H1 (cell line): Measurements from ENCODE around the gene ZACN. TPM values are rescaled to one million over a fixed set of nuclear protein-coding genes. Genes with fewer than 3 reads are reported as not detected.

ENCODE experiments used
- CTCF ChIA-PET: fragments of 300-600 bp; sonication (Branson Sonifier 250); formaldehyde crosslinking; loops from one replicate; lab custom pipeline; 2021; ENCODE audit not compliant: partially characterized antibody; lab: Charles Lee
- POLR2A ChIA-PET: fragments of 300-600 bp; sonication (Branson Sonifier 250); formaldehyde crosslinking; loops from one replicate; lab custom pipeline; 2021; ENCODE audit warnings: inconsistent platforms; ENCODE audit not compliant: partially characterized antibody; lab: Charles Lee
- DNase-seq, 2 experiments: peaks; one replicate each; pipeline versions ENCODE4 v3.0.0 to v3.0.0-alpha.2; 2010 to 2022; ENCODE audit warnings: low spot score in 2 of 2, low read depth in 1 of 2, mixed read lengths in 1 of 2
- FAIRE-seq: peaks from 2 replicates; lab custom pipeline; 2011; peaks lifted over from hg19 to GRCh38; lab: Jason Lieb, UNC
- H2AFZ ChIP-seq: 2 replicates; pipeline ENCODE4 v1.8.1; 2012; ENCODE audit warnings: low read length, inconsistent platforms
- H2AK5ac ChIP-seq: 2 replicates; pipeline ENCODE4 v1.6.1; 2013; ENCODE audit warnings: low read depth, low read length
- H2BK120ac ChIP-seq: replicated peaks from 2 replicates; pipeline ENCODE3; 2013; ENCODE audit warnings: low read depth, low read length, inconsistent platforms
- H2BK12ac ChIP-seq: 2 replicates; pipeline ENCODE4 v1.6.1; 2013; ENCODE audit warnings: low read depth, low read length
- H2BK15ac ChIP-seq: 2 replicates; pipeline ENCODE4 v1.6.1; 2013; ENCODE audit warnings: low read length
- H2BK20ac ChIP-seq: 2 replicates; pipeline ENCODE4 v1.6.1; 2013; ENCODE audit warnings: low read length
- H2BK5ac ChIP-seq: 2 replicates; pipeline ENCODE4 v1.6.1; 2013; ENCODE audit warnings: low read depth, low read length
- H3K14ac ChIP-seq: 2 replicates; pipeline ENCODE4 v1.6.1; 2013; ENCODE audit warnings: inconsistent platforms; ENCODE audit not compliant: insufficient read length
- H3K18ac ChIP-seq: 2 replicates; pipeline ENCODE4 v1.6.1; 2013; ENCODE audit warnings: low read length; ENCODE audit errors: extremely low read depth
- H3K23ac ChIP-seq: 2 replicates; pipeline ENCODE4 v1.6.1; 2013; ENCODE audit warnings: inconsistent platforms; ENCODE audit not compliant: insufficient read length
- H3K23me2 ChIP-seq: 2 replicates; pipeline ENCODE4 v1.6.1; 2013; ENCODE audit warnings: low read depth, low read length
- H3K27ac ChIP-seq: 2 replicates; pipeline ENCODE4 v1.6.1; 2011; ENCODE audit warnings: low read depth, low read length, inconsistent platforms
- H3K27me3 ChIP-seq, 4 experiments: replicated peaks in 1 of 4; 1 replicate in 1 of 4; 2 replicates in 3 of 4; pipeline versions ENCODE4 v1.6.1 to v1.8.1; 2011 to 2013; ENCODE audit warnings: low read length in 3 of 4, mild to moderate bottlenecking in 3 of 4, inconsistent platforms in 2 of 4, mixed read lengths in 2 of 4, moderate library complexity in 1 of 4; ENCODE audit not compliant: control insufficient read depth in 3 of 4, insufficient read depth in 3 of 4; ENCODE audit errors: extremely low read depth in 1 of 4
- H3K36me3 ChIP-seq, 4 experiments: 2 replicates each; pipeline versions ENCODE4 v1.6.1 to v1.8.1; 2011 to 2013; ENCODE audit warnings: mild to moderate bottlenecking in 4 of 4, low read length in 3 of 4, moderate library complexity in 2 of 4, control low read depth in 1 of 4, inconsistent platforms in 1 of 4; ENCODE audit not compliant: insufficient read depth in 4 of 4, control insufficient read depth in 2 of 4
- H3K4ac ChIP-seq: replicated peaks from 2 replicates; pipeline ENCODE3; 2013; ENCODE audit warnings: low read length, low read depth, mixed read lengths, inconsistent platforms; ENCODE audit not compliant: insufficient read length
- H3K4me1 ChIP-seq, 4 experiments: replicated peaks in 1 of 4; 1 replicate in 1 of 4; 2 replicates in 3 of 4; pipeline versions ENCODE4 v1.6.1 to v1.8.1; 2011 to 2013; ENCODE audit warnings: low read length in 3 of 4, inconsistent platforms in 2 of 4, mixed read lengths in 1 of 4; ENCODE audit not compliant: insufficient read depth in 4 of 4, control insufficient read depth in 3 of 4
- H3K4me2 ChIP-seq, 2 experiments: 2 replicates each; pipeline versions ENCODE4 v1.6.1 to v1.8.1; 2011 to 2013; ENCODE audit warnings: low read depth in 2 of 2, low read length in 2 of 2, control low read depth in 1 of 2, inconsistent platforms in 1 of 2, mild to moderate bottlenecking in 1 of 2; ENCODE audit not compliant: insufficient read depth in 1 of 2
- H3K4me3 ChIP-seq, 4 experiments: fragments of 200-600, 300-600 bp in 1 of 4; sonication (generic), shearing (Covaris generic), sonication (Bioruptor Twin) in 1 of 4; 2 replicates each; pipeline versions ENCODE4 v1.5.1 to v1.8.1; 2011 to 2016; ENCODE audit warnings: low read length in 4 of 4, low read depth in 3 of 4, control low read depth in 2 of 4, inconsistent platforms in 2 of 4, mild to moderate bottlenecking in 2 of 4, mixed read lengths in 1 of 4, moderate library complexity in 1 of 4; ENCODE audit not compliant: insufficient read depth in 2 of 4; ENCODE audit errors: extremely low read depth in 1 of 4
- H3K56ac ChIP-seq: replicated peaks from 2 replicates; pipeline ENCODE3; 2013; ENCODE audit warnings: low read depth, mild to moderate bottlenecking, mixed read lengths, low read length, inconsistent platforms; ENCODE audit not compliant: insufficient read length
- H3K79me1 ChIP-seq: 2 replicates; pipeline ENCODE4 v1.6.1; 2013; ENCODE audit warnings: low read depth, low read length, control low read depth
- H3K79me2 ChIP-seq, 2 experiments: 2 replicates each; pipeline versions ENCODE4 v1.6.1 to v1.8.1; 2012 to 2013; ENCODE audit warnings: low read length in 2 of 2, mild to moderate bottlenecking in 2 of 2, inconsistent platforms in 1 of 2; ENCODE audit not compliant: insufficient read depth in 2 of 2, control insufficient read depth in 1 of 2
- H3K9ac ChIP-seq, 4 experiments: replicated peaks in 1 of 4; 1 replicate in 1 of 4; 2 replicates in 3 of 4; pipeline versions ENCODE4 v1.6.1 to v1.8.1; 2011 to 2013; ENCODE audit warnings: low read depth in 3 of 4, low read length in 3 of 4, control low read depth in 2 of 4, mild to moderate bottlenecking in 2 of 4, moderate library complexity in 2 of 4, inconsistent platforms in 1 of 4; ENCODE audit errors: extremely low read depth in 1 of 4
- H3K9me3 ChIP-seq, 2 experiments: 2 replicates each; pipeline versions ENCODE4 v1.6.1 to v1.8.1; 2012 to 2013; ENCODE audit warnings: mild to moderate bottlenecking in 2 of 2, moderate library complexity in 2 of 2, control low read depth in 1 of 2, inconsistent platforms in 1 of 2, low read depth in 1 of 2, low read length in 1 of 2, mixed read lengths in 1 of 2; ENCODE audit not compliant: insufficient read depth in 2 of 2
- H4K20me1 ChIP-seq, 2 experiments: replicated peaks in 1 of 2; 2 replicates each; pipeline versions ENCODE3 to v1.8.1; 2011 to 2013; ENCODE audit warnings: inconsistent platforms in 2 of 2, low read length in 2 of 2, mild to moderate bottlenecking in 1 of 2; ENCODE audit not compliant: insufficient read depth in 2 of 2, control insufficient read depth in 1 of 2
- H4K5ac ChIP-seq: 2 replicates; pipeline ENCODE4 v1.6.1; 2013; ENCODE audit warnings: low read length, low read depth, mixed read lengths, inconsistent platforms; ENCODE audit not compliant: insufficient read length
- H4K8ac ChIP-seq: 2 replicates; pipeline ENCODE4 v1.8.0; 2013; ENCODE audit warnings: mild to moderate bottlenecking, moderate library complexity, low read length, inconsistent platforms; ENCODE audit not compliant: insufficient read depth; ENCODE audit errors: extremely low read depth
- H4K91ac ChIP-seq: replicated peaks from 2 replicates; pipeline ENCODE3; 2013; ENCODE audit warnings: low read length, mixed read lengths, inconsistent platforms; ENCODE audit not compliant: insufficient read length
- RFX5 ChIP-seq: IDR thresholded peaks from 2 replicates; pipeline ENCODE4 v1.6.1; 2011; ENCODE audit warnings: low read depth, low read length, improper control_type of control experiment, borderline replicate concordance
- TEAD4 ChIP-seq: IDR thresholded peaks from 2 replicates; pipeline ENCODE4 v1.6.1; 2012; ENCODE audit warnings: low read depth, low read length, inconsistent platforms, mixed read lengths
- WGBS, 2 experiments: shearing (Covaris generic) in 1 of 2; methylation state at CpG; one replicate each; pipeline versions ENCODE4 v1.1.6 to v1.1.7; 2013 to 2015; ENCODE audit warnings: low lambda C conversion rate in 2 of 2, mixed read lengths in 2 of 2, inconsistent platforms in 1 of 2, low coverage in 1 of 2, missing lambda C conversion rate in 1 of 2; ENCODE audit not compliant: insufficient replicate concordance in 2 of 2, insufficient coverage in 1 of 2, insufficient read length in 1 of 2; ENCODE audit errors: extremely low coverage in 1 of 2, missing lambda C conversion rate in 1 of 2; 5-methylcytosine and 5-hydroxymethylcytosine counted together
- polyA plus RNA-seq, 7 experiments: library from polyadenylated mRNA; depleted of rRNA in 3 of 7; stranded (reverse) in 5 of 7; unstranded in 2 of 7; fragments of >200 nt in 5 of 7; fragments of 200-250 nt in 2 of 7; gene quantifications; 1 replicate in 5 of 7; 2 replicates in 1 of 7; 4 replicates in 1 of 7; pipeline versions ENCODE4 v1.2.1 to v1.2.3, GENCODE V29; 2011 to 2013; ENCODE audit warnings: missing spikeins in 2 of 7, mixed read lengths in 2 of 7
- total RNA-seq: library from RNA; stranded (reverse); fragmentation: NEBNext Ultra II Directional; extraction: Animal tissue kit (Norgen Biotek cat#: 25700); gene quantifications from 2 replicates; pipeline ENCODE4 v1.2.1, GENCODE V29; 2021

The ZACN gene
- total and polyA plus RNA-seq, 2 of the 8 experiments (the other 6 are each of a cell fraction or from before 2014, with no cell fraction given) = 0.26 TPM; not detected in 1

- H3K36me3 ChIP-seq = peaks cover 22 to 71% (median 53%) of the 10 kb centered on the region in 4 experiments
- no peaks in the 10 kb centered on the region; the same call in 1 of the 2 replicates for H3K79me1 ChIP-seq
- no peak overlapping the region for H3K9ac ChIP-seq
- no peak overlapping the region for H2AK5ac ChIP-seq
- H3K27ac ChIP-seq = no peak overlapping the region
- FAIRE-seq = no peak
- no peak overlapping the region for H2BK12ac ChIP-seq
- no peak overlapping the region for H2AFZ ChIP-seq
- ChIA-PET CTCF (interaction anchor here (0.6 to 1.4 kb wide), 9 partner anchors 11 to 768 kb away, joined by 3 to 6 read pairs (median 3); no protein-coding TSS in a partner anchor), POLR2A (interaction anchor here (0.6 to 1.2 kb wide), 2 partner anchors 12 to 17 kb away, joined by 4 read pairs; no protein-coding TSS in a partner anchor)
- no peaks in the 10 kb centered on the region for H3K27me3 ChIP-seq
- WGBS, 2 experiments = 91% methylated on average over 9 of the region's 9 CpGs; no CpG with 5 or more reads in 1 of the 2 experiments
- no peak overlapping the region for H2BK5ac ChIP-seq
- H3K4me2 ChIP-seq = no peak overlapping the region
- H3K4ac ChIP-seq = no peak overlapping the region
- no peak overlapping the region for H3K23ac ChIP-seq
- H2BK20ac ChIP-seq = no peak overlapping the region
- TF ChIP-seq TEAD4 (peak; percentile 60; the same call in 1 of the 2 replicates), RFX5 (no peak)
- TF ChIP-seq, all 59 proteins: peak for 1
- no peak overlapping the region for H3K4me3 ChIP-seq
- no peak overlapping the region for H3K18ac ChIP-seq
- no peak overlapping the region for H3K14ac ChIP-seq
- no peak overlapping the region for H4K5ac ChIP-seq
- no peak overlapping the region for H3K56ac ChIP-seq
- H2BK15ac ChIP-seq = no peak overlapping the region
- no peak for DNase-seq
- H3K79me2 ChIP-seq = no peaks in the 10 kb centered on the region
- H2BK120ac ChIP-seq = no peak overlapping the region
- H3K9me3 ChIP-seq = no peaks in the 10 kb centered on the region
- no peak overlapping the region for H4K91ac ChIP-seq
- no peaks in the 10 kb centered on the region for H3K23me2 ChIP-seq
- H4K8ac ChIP-seq = no peak overlapping the region
- H3K4me1 ChIP-seq = peaks cover 0 to 2% (median 0%) of the 10 kb centered on the region in 4 experiments; a peak in 1 of 7 replicates
- no peaks in the 10 kb centered on the region for H4K20me1 ChIP-seq
Observed at GRCh38 chr17:76048711-76049110, 30.3 kb upstream of the ZACN start.
